H1 (cell line): ENCODE measurements around the gene DHX57. TPM values are rescaled to one million over a fixed set of nuclear protein-coding genes. Genes with fewer than 3 reads are reported as not detected.

Experiments used
- CTCF ChIA-PET: fragments of 300-600 bp; sonication (Branson Sonifier 250); formaldehyde crosslinking; loops from one replicate; lab custom pipeline; 2021; ENCODE audit not compliant: partially characterized antibody; lab: Charles Lee
- POLR2A ChIA-PET: fragments of 300-600 bp; sonication (Branson Sonifier 250); formaldehyde crosslinking; loops from one replicate; lab custom pipeline; 2021; ENCODE audit warnings: inconsistent platforms; ENCODE audit not compliant: partially characterized antibody; lab: Charles Lee
- DNase-seq, 2 experiments: peaks; one replicate each; pipeline versions ENCODE4 v3.0.0 to v3.0.0-alpha.2; 2010 to 2022; ENCODE audit warnings: low spot score in 2 of 2, low read depth in 1 of 2, mixed read lengths in 1 of 2
- FAIRE-seq: peaks from 2 replicates; lab custom pipeline; 2011; peaks lifted over from hg19 to GRCh38; lab: Jason Lieb, UNC
- H2AFZ ChIP-seq: 2 replicates; pipeline ENCODE4 v1.8.1; 2012; ENCODE audit warnings: low read length, inconsistent platforms
- H2AK5ac ChIP-seq: 2 replicates; pipeline ENCODE4 v1.6.1; 2013; ENCODE audit warnings: low read depth, low read length
- H2BK120ac ChIP-seq: replicated peaks from 2 replicates; pipeline ENCODE3; 2013; ENCODE audit warnings: low read depth, low read length, inconsistent platforms
- H2BK12ac ChIP-seq: 2 replicates; pipeline ENCODE4 v1.6.1; 2013; ENCODE audit warnings: low read depth, low read length
- H2BK15ac ChIP-seq: 2 replicates; pipeline ENCODE4 v1.6.1; 2013; ENCODE audit warnings: low read length
- H2BK20ac ChIP-seq: 2 replicates; pipeline ENCODE4 v1.6.1; 2013; ENCODE audit warnings: low read length
- H2BK5ac ChIP-seq: 2 replicates; pipeline ENCODE4 v1.6.1; 2013; ENCODE audit warnings: low read depth, low read length
- H3K14ac ChIP-seq: 2 replicates; pipeline ENCODE4 v1.6.1; 2013; ENCODE audit warnings: inconsistent platforms; ENCODE audit not compliant: insufficient read length
- H3K18ac ChIP-seq: 2 replicates; pipeline ENCODE4 v1.6.1; 2013; ENCODE audit warnings: low read length; ENCODE audit errors: extremely low read depth
- H3K23ac ChIP-seq: 2 replicates; pipeline ENCODE4 v1.6.1; 2013; ENCODE audit warnings: inconsistent platforms; ENCODE audit not compliant: insufficient read length
- H3K23me2 ChIP-seq: 2 replicates; pipeline ENCODE4 v1.6.1; 2013; ENCODE audit warnings: low read depth, low read length
- H3K27ac ChIP-seq: 2 replicates; pipeline ENCODE4 v1.6.1; 2011; ENCODE audit warnings: low read depth, low read length, inconsistent platforms
- H3K27me3 ChIP-seq, 4 experiments: replicated peaks in 1 of 4; 1 replicate in 1 of 4; 2 replicates in 3 of 4; pipeline versions ENCODE4 v1.6.1 to v1.8.1; 2011 to 2013; ENCODE audit warnings: low read length in 3 of 4, mild to moderate bottlenecking in 3 of 4, inconsistent platforms in 2 of 4, mixed read lengths in 2 of 4, moderate library complexity in 1 of 4; ENCODE audit not compliant: control insufficient read depth in 3 of 4, insufficient read depth in 3 of 4; ENCODE audit errors: extremely low read depth in 1 of 4
- H3K36me3 ChIP-seq, 4 experiments: 2 replicates each; pipeline versions ENCODE4 v1.6.1 to v1.8.1; 2011 to 2013; ENCODE audit warnings: mild to moderate bottlenecking in 4 of 4, low read length in 3 of 4, moderate library complexity in 2 of 4, control low read depth in 1 of 4, inconsistent platforms in 1 of 4; ENCODE audit not compliant: insufficient read depth in 4 of 4, control insufficient read depth in 2 of 4
- H3K4ac ChIP-seq: replicated peaks from 2 replicates; pipeline ENCODE3; 2013; ENCODE audit warnings: low read length, low read depth, mixed read lengths, inconsistent platforms; ENCODE audit not compliant: insufficient read length
- H3K4me1 ChIP-seq, 4 experiments: replicated peaks in 1 of 4; 1 replicate in 1 of 4; 2 replicates in 3 of 4; pipeline versions ENCODE4 v1.6.1 to v1.8.1; 2011 to 2013; ENCODE audit warnings: low read length in 3 of 4, inconsistent platforms in 2 of 4, mixed read lengths in 1 of 4; ENCODE audit not compliant: insufficient read depth in 4 of 4, control insufficient read depth in 3 of 4
- H3K4me2 ChIP-seq, 2 experiments: 2 replicates each; pipeline versions ENCODE4 v1.6.1 to v1.8.1; 2011 to 2013; ENCODE audit warnings: low read depth in 2 of 2, low read length in 2 of 2, control low read depth in 1 of 2, inconsistent platforms in 1 of 2, mild to moderate bottlenecking in 1 of 2; ENCODE audit not compliant: insufficient read depth in 1 of 2
- H3K4me3 ChIP-seq, 4 experiments: fragments of 200-600, 300-600 bp in 1 of 4; sonication (generic), shearing (Covaris generic), sonication (Bioruptor Twin) in 1 of 4; 2 replicates each; pipeline versions ENCODE4 v1.5.1 to v1.8.1; 2011 to 2016; ENCODE audit warnings: low read length in 4 of 4, low read depth in 3 of 4, control low read depth in 2 of 4, inconsistent platforms in 2 of 4, mild to moderate bottlenecking in 2 of 4, mixed read lengths in 1 of 4, moderate library complexity in 1 of 4; ENCODE audit not compliant: insufficient read depth in 2 of 4; ENCODE audit errors: extremely low read depth in 1 of 4
- H3K56ac ChIP-seq: replicated peaks from 2 replicates; pipeline ENCODE3; 2013; ENCODE audit warnings: low read depth, mild to moderate bottlenecking, mixed read lengths, low read length, inconsistent platforms; ENCODE audit not compliant: insufficient read length
- H3K79me1 ChIP-seq: 2 replicates; pipeline ENCODE4 v1.6.1; 2013; ENCODE audit warnings: low read depth, low read length, control low read depth
- H3K79me2 ChIP-seq, 2 experiments: 2 replicates each; pipeline versions ENCODE4 v1.6.1 to v1.8.1; 2012 to 2013; ENCODE audit warnings: low read length in 2 of 2, mild to moderate bottlenecking in 2 of 2, inconsistent platforms in 1 of 2; ENCODE audit not compliant: insufficient read depth in 2 of 2, control insufficient read depth in 1 of 2
- H3K9ac ChIP-seq, 4 experiments: replicated peaks in 1 of 4; 1 replicate in 1 of 4; 2 replicates in 3 of 4; pipeline versions ENCODE4 v1.6.1 to v1.8.1; 2011 to 2013; ENCODE audit warnings: low read depth in 3 of 4, low read length in 3 of 4, control low read depth in 2 of 4, mild to moderate bottlenecking in 2 of 4, moderate library complexity in 2 of 4, inconsistent platforms in 1 of 4; ENCODE audit errors: extremely low read depth in 1 of 4
- H3K9me3 ChIP-seq, 2 experiments: 2 replicates each; pipeline versions ENCODE4 v1.6.1 to v1.8.1; 2012 to 2013; ENCODE audit warnings: mild to moderate bottlenecking in 2 of 2, moderate library complexity in 2 of 2, control low read depth in 1 of 2, inconsistent platforms in 1 of 2, low read depth in 1 of 2, low read length in 1 of 2, mixed read lengths in 1 of 2; ENCODE audit not compliant: insufficient read depth in 2 of 2
- H4K20me1 ChIP-seq, 2 experiments: replicated peaks in 1 of 2; 2 replicates each; pipeline versions ENCODE3 to v1.8.1; 2011 to 2013; ENCODE audit warnings: inconsistent platforms in 2 of 2, low read length in 2 of 2, mild to moderate bottlenecking in 1 of 2; ENCODE audit not compliant: insufficient read depth in 2 of 2, control insufficient read depth in 1 of 2
- H4K5ac ChIP-seq: 2 replicates; pipeline ENCODE4 v1.6.1; 2013; ENCODE audit warnings: low read length, low read depth, mixed read lengths, inconsistent platforms; ENCODE audit not compliant: insufficient read length
- H4K8ac ChIP-seq: 2 replicates; pipeline ENCODE4 v1.8.0; 2013; ENCODE audit warnings: mild to moderate bottlenecking, moderate library complexity, low read length, inconsistent platforms; ENCODE audit not compliant: insufficient read depth; ENCODE audit errors: extremely low read depth
- H4K91ac ChIP-seq: replicated peaks from 2 replicates; pipeline ENCODE3; 2013; ENCODE audit warnings: low read length, mixed read lengths, inconsistent platforms; ENCODE audit not compliant: insufficient read length
- CTBP2 ChIP-seq: IDR thresholded peaks from 2 replicates; pipeline ENCODE4 v1.7.0; 2011; ENCODE audit warnings: borderline replicate concordance, mild to moderate bottlenecking, moderate library complexity, mixed read lengths, low read length; ENCODE audit not compliant: insufficient read depth, insufficient read length
- CTCF ChIP-seq, 3 experiments: IDR thresholded peaks; 1 replicate in 2 of 3; 2 replicates in 1 of 3; pipeline versions ENCODE4 v1.5.1 to v1.6.1; 2011; ENCODE audit warnings: low read length in 3 of 3, mild to moderate bottlenecking in 3 of 3, inconsistent platforms in 2 of 3, low read depth in 1 of 3, moderate library complexity in 1 of 3; ENCODE audit not compliant: insufficient read depth in 1 of 3; ENCODE audit errors: control extremely low read depth in 1 of 3
- RAD21 ChIP-seq, 2 experiments: IDR thresholded peaks in 1 of 2; conservative IDR thresholded peaks in 1 of 2; 2 replicates each; pipeline ENCODE4 v1.6.1; 2011; ENCODE audit warnings: low read depth in 2 of 2, low read length in 2 of 2, improper control_type of control experiment in 1 of 2, inconsistent platforms in 1 of 2, mild to moderate bottlenecking in 1 of 2, moderate library complexity in 1 of 2
- WGBS, 2 experiments: shearing (Covaris generic) in 1 of 2; methylation state at CpG; one replicate each; pipeline versions ENCODE4 v1.1.6 to v1.1.7; 2013 to 2015; ENCODE audit warnings: low lambda C conversion rate in 2 of 2, mixed read lengths in 2 of 2, inconsistent platforms in 1 of 2, low coverage in 1 of 2, missing lambda C conversion rate in 1 of 2; ENCODE audit not compliant: insufficient replicate concordance in 2 of 2, insufficient coverage in 1 of 2, insufficient read length in 1 of 2; ENCODE audit errors: extremely low coverage in 1 of 2, missing lambda C conversion rate in 1 of 2; 5-methylcytosine and 5-hydroxymethylcytosine counted together
- polyA plus RNA-seq, 7 experiments: library from polyadenylated mRNA; depleted of rRNA in 3 of 7; stranded (reverse) in 5 of 7; unstranded in 2 of 7; fragments of >200 nt in 5 of 7; fragments of 200-250 nt in 2 of 7; gene quantifications; 1 replicate in 5 of 7; 2 replicates in 1 of 7; 4 replicates in 1 of 7; pipeline versions ENCODE4 v1.2.1 to v1.2.3, GENCODE V29; 2011 to 2013; ENCODE audit warnings: missing spikeins in 2 of 7, mixed read lengths in 2 of 7
- total RNA-seq: library from RNA; stranded (reverse); fragmentation: NEBNext Ultra II Directional; extraction: Animal tissue kit (Norgen Biotek cat#: 25700); gene quantifications from 2 replicates; pipeline ENCODE4 v1.2.1, GENCODE V29; 2021

The DHX57 gene
- total and polyA plus RNA-seq, 2 of the 8 experiments (the other 6 are each of a cell fraction or from before 2014, with no cell fraction given), result 10.7 to 32.9 TPM

GRCh38 chr2:38835015-38835601 lies 40.6 kb downstream of the DHX57 start:
- H2BK20ac ChIP-seq, result no peak overlapping the region
- H3K79me2 ChIP-seq, result no peaks in the 10 kb centered on the region
- no peak overlapping the region for H2BK15ac ChIP-seq
- no peaks in the 10 kb centered on the region for H3K23me2 ChIP-seq
- no peak overlapping the region for H2BK5ac ChIP-seq
- FAIRE-seq (no peak), DNase-seq (no peak)
- H3K14ac ChIP-seq, result no peak overlapping the region
- H3K4me1 ChIP-seq, result no peaks in the 10 kb centered on the region
- no peaks in the 10 kb centered on the region for H3K27me3 ChIP-seq
- H4K91ac ChIP-seq, result no peak overlapping the region
- no peak overlapping the region for H4K5ac ChIP-seq
- no peak overlapping the region for H3K18ac ChIP-seq
- CTCF ChIA-PET, result interaction anchor here (0.7 to 2.3 kb wide), 11 partner anchors 8 to 98 kb away, joined by 3 to 11 read pairs (median 4); partner anchors contain the start of gene SRSF7
- no peak overlapping the region for H2AFZ ChIP-seq
- no peak overlapping the region for H3K56ac ChIP-seq
- H4K20me1 ChIP-seq, result no peaks in the 10 kb centered on the region
- H3K36me3 ChIP-seq, result peaks cover 2 to 18% (median 7%) of the 10 kb centered on the region in 4 experiments; a peak in 6 of 8 replicates
- WGBS, 2 experiments, result 20% methylated on average over 1 of the region's 1 CpG; no CpG with 5 or more reads in 1 of the 2 experiments
- no peak overlapping the region for H2BK12ac ChIP-seq
- POLR2A ChIA-PET, result interaction anchor here (0.8 to 1.4 kb wide), 2 partner anchors 84 to 87 kb away, joined by 3 to 12 read pairs; partner anchors contain the start of gene SRSF7
- no peak for TF ChIP-seq CTBP2
- peak in 2 of 3 experiments; percentile 29 to 51; a peak in 2 of 4 replicates for TF ChIP-seq CTCF (IDR thresholded peaks at IDR 0.05; ENCODE audit: control extremely low read depth in 1 of 3, insufficient read depth in 1 of 3, low read depth in 1 of 3, low read length in 3 of 3)
- TF ChIP-seq RAD21 (IDR thresholded peaks at IDR 0.05 in 1 of 2, conservative IDR thresholded peaks at IDR 0.05 in 1 of 2; ENCODE audit: low read depth in 2 of 2, low read length in 2 of 2), result peak; percentile 36 to 39
- H3K4ac ChIP-seq, result no peak overlapping the region
- H3K23ac ChIP-seq, result no peak overlapping the region
- H3K4me2 ChIP-seq, result no peak overlapping the region
- no peaks in the 10 kb centered on the region for H3K9me3 ChIP-seq
- H3K79me1 ChIP-seq, result no peaks in the 10 kb centered on the region
- H3K9ac ChIP-seq, result no peak overlapping the region
- no peak overlapping the region for H3K27ac ChIP-seq
- H2AK5ac ChIP-seq, result no peak overlapping the region
- H4K8ac ChIP-seq, result no peak overlapping the region
- H3K4me3 ChIP-seq, result no peak overlapping the region
- no peak overlapping the region for H2BK120ac ChIP-seq
